Chondrocyte (in vitro differentiated cells): Measurements from ENCODE around the gene LIMA1. TPM values are rescaled to one million over a fixed set of nuclear protein-coding genes. Genes with fewer than 3 reads are reported as not detected.

Experiments used
- DNase-seq: peaks from one replicate; pipeline ENCODE4 v3.0.0; 2021; ENCODE audit warnings: mixed read lengths, low spot score
- H3K27ac Mint-ChIP-seq: one replicate; pipeline ENCODE4 v1.8.0; 2021; ENCODE audit warnings: mild to moderate bottlenecking, moderate library complexity, mixed read lengths; ENCODE audit not compliant: unreplicated experiment
- H3K27me3 Mint-ChIP-seq: 2 replicates; pipeline ENCODE4 v1.8.0; 2021; ENCODE audit warnings: low read depth, mixed read lengths
- H3K36me3 Mint-ChIP-seq: 2 replicates; pipeline ENCODE4 v1.8.0; 2021; ENCODE audit warnings: low read depth, mixed read lengths
- H3K4me1 Mint-ChIP-seq: 2 replicates; pipeline ENCODE4 v1.8.0; 2021; ENCODE audit warnings: low read depth, mild to moderate bottlenecking, mixed read lengths
- H3K4me3 Mint-ChIP-seq: one replicate; pipeline ENCODE4 v1.8.0; 2021; ENCODE audit warnings: mild to moderate bottlenecking, moderate library complexity, mixed read lengths; ENCODE audit not compliant: unreplicated experiment
- H3K9me3 Mint-ChIP-seq: 2 replicates; pipeline ENCODE4 v1.8.0; 2021; ENCODE audit warnings: low read depth, mixed read lengths
- CTCF ChIP-seq: fragments of 200-600 bp; sonication (generic); IDR thresholded peaks from 2 replicates; pipeline ENCODE4 v1.5.0; 2021; ENCODE audit warnings: antibody characterized with exemption, mild to moderate bottlenecking, moderate library complexity
- total RNA-seq: library from RNA; stranded (reverse); gene quantifications from 3 replicates; pipeline ENCODE4 v1.2.1, GENCODE V29; 2021

LIMA1 gene
- total RNA-seq, 1 donor from 2014 or later = 120 TPM

GRCh38 chr12:50257236-50258166, 25.8 kb downstream of the LIMA1 start:
- Mint-ChIP-seq H3K4me1 (peaks cover 30% of the 10 kb centered on the region), H3K36me3 (no peaks in the 10 kb centered on the region), H3K4me3 (no peak overlapping the region), H3K9me3 (no peaks in the 10 kb centered on the region), H3K27ac (peak overlapping the region; percentile 34), H3K27me3 (no peaks in the 10 kb centered on the region)
- no peak for DNase-seq
- no peak for TF ChIP-seq CTCF

- no peak for DNase-seq
- H3K27ac Mint-ChIP-seq = no peak overlapping the region
- no peak for TF ChIP-seq CTCF
- no peak overlapping the region for H3K4me3 Mint-ChIP-seq
- no peaks in the 10 kb centered on the region for H3K36me3 Mint-ChIP-seq
- no peaks in the 10 kb centered on the region for H3K27me3 Mint-ChIP-seq
- H3K4me1 Mint-ChIP-seq = peaks cover 34% of the 10 kb centered on the region
- no peaks in the 10 kb centered on the region for H3K9me3 Mint-ChIP-seq
These were observed 26.6 kb downstream of the LIMA1 start for GRCh38 chr12:50256761-50257160.

GRCh38 chr12:50252977-50253602, 30.2 kb downstream of the LIMA1 start:
- Mint-ChIP-seq H3K27me3 (no peaks in the 10 kb centered on the region), H3K36me3 (no peaks in the 10 kb centered on the region)

GRCh38 chr12:50251619-50252252, 31.6 kb downstream of the LIMA1 start:
- Mint-ChIP-seq H3K27me3 (no peaks in the 10 kb centered on the region), H3K4me1 (peaks cover 37% of the 10 kb centered on the region), H3K36me3 (no peaks in the 10 kb centered on the region)

More at GRCh38 chr12:50252977-50253602, 30.2 kb downstream of the LIMA1 start:
- no peak for DNase-seq
- H3K4me3 Mint-ChIP-seq = no peak overlapping the region
- H3K4me1 Mint-ChIP-seq = peaks cover 35% of the 10 kb centered on the region
- H3K27ac Mint-ChIP-seq = no peak overlapping the region
- no peaks in the 10 kb centered on the region for H3K9me3 Mint-ChIP-seq
- TF ChIP-seq CTCF = no peak

More at GRCh38 chr12:50251619-50252252, 31.6 kb downstream of the LIMA1 start:
- no peak for TF ChIP-seq CTCF
- H3K9me3 Mint-ChIP-seq = no peaks in the 10 kb centered on the region
- H3K4me3 Mint-ChIP-seq = no peak overlapping the region
- H3K27ac Mint-ChIP-seq = peak overlapping the region; percentile 39
- no peak for DNase-seq
